GM12878 (cell line): ENCODE data around the gene SPINT1. TPM values are rescaled to one million over a fixed set of nuclear protein-coding genes. Genes with fewer than 3 reads are reported as not detected.

Source experiments
- ATAC-seq: fragments of 200-7000 bp; cut with Tn5 transposase; 3 replicates; pipeline ENCODE4 v1.9.1; 2020; ENCODE audit warnings: mild to moderate bottlenecking, moderate library complexity
- BruUV-seq: library from RNA; stranded (reverse); fragments of 400-500 nt; replicated peaks from 2 replicates; lab custom pipeline; 2021; lab: Mats Ljungman, UMichigan
- CTCF ChIA-PET: fragments of 300-600 bp; sonication (Branson Sonifier 250); formaldehyde crosslinking; extraction: SDS; loops from one replicate; lab custom pipeline; 2021; ENCODE audit warnings: inconsistent platforms; lab: Yijun Ruan, JAX
- POLR2A ChIA-PET: fragments of 350-600 bp; formaldehyde crosslinking; extraction: SDS; loops from one replicate; lab custom pipeline; 2021; ENCODE audit warnings: inconsistent platforms; lab: Charles Lee
- RAD21 ChIA-PET: fragments of 300-600 bp; sonication (Branson Sonifier 250); formaldehyde crosslinking; loops from one replicate; lab custom pipeline; 2023; ENCODE audit warnings: antibody characterized with exemption; ENCODE audit not compliant: unreplicated experiment; lab: Charles Lee
- SMC1A ChIA-PET: fragments of 300-600 bp; sonication (Branson Sonifier 250); formaldehyde crosslinking; loops from one replicate; lab custom pipeline; 2023; ENCODE audit not compliant: unreplicated experiment, uncharacterized antibody; lab: Charles Lee
- DNase-seq: peaks from one replicate; pipeline ENCODE4 v3.0.0-alpha.2; 2011; ENCODE audit warnings: low read depth, low spot score
- FAIRE-seq: peaks from 3 replicates; lab custom pipeline; 2011; peaks lifted over from hg19 to GRCh38; lab: Jason Lieb, UNC
- H2AFZ ChIP-seq: 2 replicates; pipeline ENCODE4 v1.6.0; 2011; ENCODE audit warnings: low read depth, low read length, control low read depth; ENCODE audit not compliant: control insufficient read depth
- H3K27ac ChIP-seq: 2 replicates; pipeline ENCODE4 v1.5.1; 2011; ENCODE audit warnings: control low read depth; ENCODE audit not compliant: control insufficient read depth, insufficient read depth
- H3K27me3 ChIP-seq, 2 experiments: replicated peaks in 1 of 2; 2 replicates each; pipeline versions ENCODE4 v1.6.0 to v1.6.1; 2011; ENCODE audit warnings: low read length in 1 of 2; ENCODE audit not compliant: control insufficient read depth in 2 of 2, insufficient read depth in 2 of 2
- H3K36me3 ChIP-seq, 2 experiments: 2 replicates each; pipeline ENCODE4 v1.5.1; 2011; ENCODE audit warnings: low read length in 1 of 2; ENCODE audit not compliant: control insufficient read depth in 2 of 2, insufficient read depth in 2 of 2
- H3K4me1 ChIP-seq: 2 replicates; pipeline ENCODE4 v1.6.1; 2011; ENCODE audit warnings: mild to moderate bottlenecking, low read length, moderate library complexity, mixed read lengths; ENCODE audit not compliant: control insufficient read depth, insufficient read depth
- H3K4me2 ChIP-seq: 2 replicates; pipeline ENCODE4 v1.6.0; 2011; ENCODE audit warnings: control low read depth; ENCODE audit not compliant: control insufficient read depth, insufficient read depth
- H3K4me3 ChIP-seq: fragments of 200-600 bp; sonication (generic); 2 replicates; pipeline ENCODE4 v1.5.1; 2016
- H3K79me2 ChIP-seq: 2 replicates; pipeline ENCODE4 v1.6.0; 2011; ENCODE audit warnings: low read length; ENCODE audit not compliant: control insufficient read depth, insufficient read depth
- H3K9ac ChIP-seq: 2 replicates; pipeline ENCODE4 v1.8.0; 2011; ENCODE audit warnings: low read length, control low read depth, mixed read lengths; ENCODE audit not compliant: control insufficient read depth, insufficient read depth
- H3K9me3 ChIP-seq: replicated peaks from 3 replicates; pipeline ENCODE4 v1.5.1; 2011; ENCODE audit warnings: mild to moderate bottlenecking, low read length; ENCODE audit not compliant: control insufficient read depth, insufficient read depth
- H4K20me1 ChIP-seq: 2 replicates; pipeline ENCODE4 v1.6.0; 2011; ENCODE audit not compliant: control insufficient read depth, insufficient read depth
- BCL11A ChIP-seq: IDR thresholded peaks from 2 replicates; pipeline ENCODE4 v1.6.1; 2011; ENCODE audit warnings: low read depth, low read length
- CBX3 ChIP-seq: fragments of 200-600 bp; sonication (generic); IDR thresholded peaks from 2 replicates; pipeline ENCODE4 v1.6.1; 2016; ENCODE audit warnings: low read depth, borderline replicate concordance
- CHD2 ChIP-seq: IDR thresholded peaks from 2 replicates; pipeline ENCODE4 v1.6.1; 2011; ENCODE audit warnings: low read depth, low read length, improper control_type of control experiment, borderline replicate concordance
- ETV6 ChIP-seq, 2 experiments: fragments of 450-650 bp in 1 of 2; IDR thresholded peaks in 1 of 2; conservative IDR thresholded peaks in 1 of 2; 2 replicates each; pipeline ENCODE4 v1.6.1; 2014; ENCODE audit warnings: antibody characterized with exemption in 1 of 2, borderline replicate concordance in 1 of 2, low read depth in 1 of 2, mild to moderate bottlenecking in 1 of 2, moderate library complexity in 1 of 2
- GATAD2B ChIP-seq: fragments of 450-650 bp; conservative IDR thresholded peaks from 2 replicates; pipeline ENCODE4 v1.6.1; 2017; ENCODE audit warnings: low read depth, mild to moderate bottlenecking, moderate library complexity
- IKZF2 ChIP-seq, 2 experiments: fragments of 450-650 bp; IDR thresholded peaks; 2 replicates each; pipeline ENCODE4 v1.6.1; 2017; ENCODE audit warnings: mild to moderate bottlenecking in 2 of 2, moderate library complexity in 2 of 2
- RUNX3 ChIP-seq: IDR thresholded peaks from 2 replicates; pipeline ENCODE4 v1.6.1; 2012; ENCODE audit warnings: low read length, inconsistent platforms
- SMARCA5 ChIP-seq: fragments of 450-650 bp; IDR thresholded peaks from 2 replicates; pipeline ENCODE4 v1.6.1; 2017; ENCODE audit warnings: mild to moderate bottlenecking
- WGBS: methylation state at CpG from one replicate; pipeline ENCODE4 v1.1.6; 2016; ENCODE audit warnings: low lambda C conversion rate; ENCODE audit not compliant: insufficient replicate concordance, insufficient coverage; ENCODE audit errors: missing lambda C conversion rate; 5-methylcytosine and 5-hydroxymethylcytosine counted together
- in situ Hi-C: fragments of 300-500 bp; cut with MboI; formaldehyde crosslinking; loops from 9 replicates; pipeline ENCODE4 v1.14.3; 2018; ENCODE audit warnings: mixed read lengths
- intact Hi-C: fragments of 100-400 bp; cut with micrococcal nuclease; formaldehyde crosslinking; loops from one replicate; pipeline ENCODE4 v1.14.2; 2022; ENCODE audit not compliant: unreplicated experiment
- polyA plus RNA-seq, 11 experiments: library from polyadenylated mRNA; depleted of rRNA in 4 of 11; unstranded in 6 of 11; stranded (reverse) in 5 of 11; fragments of >200 nt; fragmentation: Nextera tagmentation in 4 of 11; fragmentation: Illumina TruSeq in 1 of 11; extraction: Ambion mirVana in 4 of 11; extraction: Trizol in 1 of 11; gene quantifications; 1 replicate in 1 of 11; 2 replicates in 10 of 11; pipeline versions ENCODE4 v1.2.1 to v1.2.3, GENCODE V29; 2011 to 2016; ENCODE audit warnings: inconsistent platforms in 2 of 11, missing spikeins in 2 of 11, low read depth in 1 of 11
- total RNA-seq, 4 experiments: library from RNA; depleted of rRNA in 3 of 4; stranded (reverse); fragments of >200 nt in 3 of 4; fragmentation: Illumina TruSeq in 1 of 4; extraction: Trizol in 1 of 4; gene quantifications; 2 replicates each; pipeline versions ENCODE4 v1.2.1 to v1.2.3, GENCODE V29; 2013 to 2021
- TF ChIP-seq, protein P1 (sequence below): IDR thresholded peaks from 2 replicates; pipeline ENCODE4 v1.6.1; 2011; ENCODE audit warnings: low read depth, low read length, improper control_type of control experiment, borderline replicate concordance
- TF ChIP-seq, protein P2 (sequence below): fragments of 450-650 bp; IDR thresholded peaks from 2 replicates; pipeline ENCODE4 v1.6.1; 2016; ENCODE audit warnings: mild to moderate bottlenecking
- TF ChIP-seq, protein P3 (sequence below): fragments of 450-650 bp; IDR thresholded peaks from 2 replicates; pipeline ENCODE4 v1.6.1; 2018; ENCODE audit warnings: mild to moderate bottlenecking, low read depth, moderate library complexity; ENCODE audit not compliant: partially characterized antibody
- TF ChIP-seq, protein P4 (sequence below): IDR thresholded peaks from 2 replicates; pipeline ENCODE4 v1.6.1; 2011; ENCODE audit warnings: low read depth, mild to moderate bottlenecking, low read length, moderate library complexity, borderline replicate concordance; ENCODE audit errors: extremely low read depth

The SPINT1 gene
- total and polyA plus RNA-seq, 10 of the 15 experiments (the other 5 are each of a cell fraction or from before 2014, with no cell fraction given), result 3.5 to 28.6 (median 10.2) TPM

DNA sequence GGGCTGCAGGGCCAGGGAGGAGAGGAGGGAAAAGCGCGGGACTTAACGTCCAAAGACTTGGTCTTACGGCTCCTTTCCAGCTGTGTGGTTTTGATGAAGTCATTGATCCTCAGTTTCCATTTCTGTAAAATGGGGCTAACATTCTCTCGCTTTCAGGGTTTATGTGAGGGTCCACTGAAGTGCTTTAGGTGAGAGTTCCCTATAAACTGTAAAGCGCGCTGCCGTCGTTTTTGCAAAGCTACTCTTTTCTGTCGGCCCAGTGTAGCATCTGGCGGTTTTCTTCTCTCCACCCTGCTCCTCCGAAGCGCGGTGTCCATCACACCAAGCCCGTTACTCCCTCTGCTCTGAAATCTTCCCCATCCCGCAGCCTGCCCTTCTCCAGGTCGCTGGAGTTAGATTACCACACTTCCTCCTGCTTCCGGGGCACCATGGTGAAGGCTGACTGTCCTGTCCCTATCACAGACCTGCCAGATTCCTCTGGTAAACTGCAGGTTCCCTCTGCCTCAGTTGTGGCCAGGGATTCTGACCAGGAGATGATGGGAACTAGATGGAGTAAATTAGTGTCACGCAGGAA is 35.9 kb upstream of the SPINT1 start:
- ChIA-PET RAD21 (interaction anchor here (1.0 to 3.3 kb wide), 7 partner anchors 36 to 86 kb away, joined by 3 to 19 read pairs (median 7); partner anchors contain the start of genes RHOV, SPINT1 and VPS18), SMC1A (interaction anchor here (1.1 to 2.2 kb wide), 5 partner anchors 40 to 84 kb away, joined by 3 to 7 read pairs (median 6); no protein-coding TSS in a partner anchor), CTCF (interaction anchor here (0.6 to 3.7 kb wide), 6 partner anchors 15 to 708 kb away, joined by 3 to 19 read pairs (median 6); partner anchors contain the start of gene VPS18)
- DNase-seq, result no peak
- no peaks in the 10 kb centered on the region for H3K27me3 ChIP-seq
- H2AFZ ChIP-seq, result peak overlapping the region; percentile 48
- peak overlapping the region; percentile 69 for H3K9ac ChIP-seq
- peak overlapping the region; percentile 79 for H3K4me3 ChIP-seq
- H3K27ac ChIP-seq, result peak overlapping the region; percentile 40; the same call in 1 of the 2 replicates
- peaks cover 15% of the 10 kb centered on the region; the same call in 1 of the 2 replicates for H3K4me1 ChIP-seq
- peaks cover 22% of the 10 kb centered on the region for H3K79me2 ChIP-seq
- 3% methylated on average over 19 of the region's 19 CpGs for WGBS
- TF ChIP-seq, protein P1, sequence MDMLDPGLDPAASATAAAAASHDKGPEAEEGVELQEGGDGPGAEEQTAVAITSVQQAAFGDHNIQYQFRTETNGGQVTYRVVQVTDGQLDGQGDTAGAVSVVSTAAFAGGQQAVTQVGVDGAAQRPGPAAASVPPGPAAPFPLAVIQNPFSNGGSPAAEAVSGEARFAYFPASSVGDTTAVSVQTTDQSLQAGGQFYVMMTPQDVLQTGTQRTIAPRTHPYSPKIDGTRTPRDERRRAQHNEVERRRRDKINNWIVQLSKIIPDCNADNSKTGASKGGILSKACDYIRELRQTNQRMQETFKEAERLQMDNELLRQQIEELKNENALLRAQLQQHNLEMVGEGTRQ, result no peak
- TF ChIP-seq BCL11A (no peak), RUNX3 (peak; percentile 20; the same call in 1 of the 2 replicates), ETV6 (conservative IDR thresholded peaks at IDR 0.05 in 1 of 2, IDR thresholded peaks at IDR 0.05 in 1 of 2; ENCODE audit: borderline replicate concordance in 1 of 2, low read depth in 1 of 2) (no peak), CBX3 (no peak), SMARCA5 (0 out of 2 replicates have a peak, but pooled peaks have one; percentile 52), IKZF2 (IDR thresholded peaks at IDR 0.05) (0 out of 4 replicates have a peak, but pooled peaks of 1 of the 2 experiments have one; percentile 0), CHD2 (no peak), GATAD2B (0 out of 2 replicates have a peak, but pooled peaks have one; percentile 0)
- TF ChIP-seq, protein P2, sequence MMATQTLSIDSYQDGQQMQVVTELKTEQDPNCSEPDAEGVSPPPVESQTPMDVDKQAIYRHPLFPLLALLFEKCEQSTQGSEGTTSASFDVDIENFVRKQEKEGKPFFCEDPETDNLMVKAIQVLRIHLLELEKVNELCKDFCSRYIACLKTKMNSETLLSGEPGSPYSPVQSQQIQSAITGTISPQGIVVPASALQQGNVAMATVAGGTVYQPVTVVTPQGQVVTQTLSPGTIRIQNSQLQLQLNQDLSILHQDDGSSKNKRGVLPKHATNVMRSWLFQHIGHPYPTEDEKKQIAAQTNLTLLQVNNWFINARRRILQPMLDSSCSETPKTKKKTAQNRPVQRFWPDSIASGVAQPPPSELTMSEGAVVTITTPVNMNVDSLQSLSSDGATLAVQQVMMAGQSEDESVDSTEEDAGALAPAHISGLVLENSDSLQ, result peak; percentile 38; the same call in 1 of the 2 replicates
- TF ChIP-seq, protein P3, sequence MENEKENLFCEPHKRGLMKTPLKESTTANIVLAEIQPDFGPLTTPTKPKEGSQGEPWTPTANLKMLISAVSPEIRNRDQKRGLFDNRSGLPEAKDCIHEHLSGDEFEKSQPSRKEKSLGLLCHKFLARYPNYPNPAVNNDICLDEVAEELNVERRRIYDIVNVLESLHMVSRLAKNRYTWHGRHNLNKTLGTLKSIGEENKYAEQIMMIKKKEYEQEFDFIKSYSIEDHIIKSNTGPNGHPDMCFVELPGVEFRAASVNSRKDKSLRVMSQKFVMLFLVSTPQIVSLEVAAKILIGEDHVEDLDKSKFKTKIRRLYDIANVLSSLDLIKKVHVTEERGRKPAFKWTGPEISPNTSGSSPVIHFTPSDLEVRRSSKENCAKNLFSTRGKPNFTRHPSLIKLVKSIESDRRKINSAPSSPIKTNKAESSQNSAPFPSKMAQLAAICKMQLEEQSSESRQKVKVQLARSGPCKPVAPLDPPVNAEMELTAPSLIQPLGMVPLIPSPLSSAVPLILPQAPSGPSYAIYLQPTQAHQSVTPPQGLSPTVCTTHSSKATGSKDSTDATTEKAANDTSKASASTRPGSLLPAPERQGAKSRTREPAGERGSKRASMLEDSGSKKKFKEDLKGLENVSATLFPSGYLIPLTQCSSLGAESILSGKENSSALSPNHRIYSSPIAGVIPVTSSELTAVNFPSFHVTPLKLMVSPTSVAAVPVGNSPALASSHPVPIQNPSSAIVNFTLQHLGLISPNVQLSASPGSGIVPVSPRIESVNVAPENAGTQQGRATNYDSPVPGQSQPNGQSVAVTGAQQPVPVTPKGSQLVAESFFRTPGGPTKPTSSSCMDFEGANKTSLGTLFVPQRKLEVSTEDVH, result peak; percentile 56
- TF ChIP-seq, protein P4, sequence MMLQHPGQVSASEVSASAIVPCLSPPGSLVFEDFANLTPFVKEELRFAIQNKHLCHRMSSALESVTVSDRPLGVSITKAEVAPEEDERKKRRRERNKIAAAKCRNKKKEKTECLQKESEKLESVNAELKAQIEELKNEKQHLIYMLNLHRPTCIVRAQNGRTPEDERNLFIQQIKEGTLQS, result no peak
- TF ChIP-seq, all 136 proteins: peak for 6
- POLR2A ChIA-PET, result interaction anchor here (0.8 to 2.3 kb wide), 10 partner anchors 14 to 243 kb away, joined by 3 to 10 read pairs (median 4); partner anchors contain the start of genes CCDC32, RAD51 and RHOV
- Histone ChIP-seq H3K9me3 (no peaks in the 10 kb centered on the region), H4K20me1 (no peaks in the 10 kb centered on the region), H3K4me2 (peak overlapping the region; percentile 94), H3K36me3 (peaks cover 0 to 3% of the 10 kb centered on the region in 2 experiments; a peak in 2 of 4 replicates)
- ATAC-seq (peak; percentile 1; the same call in 2 of the 3 replicates), FAIRE-seq (no peak)
- intact Hi-C loops, result loop anchor here (5.0 kb wide), 1 partner anchor 39 kb away; no protein-coding TSS in a partner anchor
- BruUV-seq, result TSS peak; percentile 61
- in situ Hi-C loops, result no loop called here
